ENCODE data around the gene JUND. TPM values are rescaled to one million over a fixed set of nuclear protein-coding genes. Genes with fewer than 3 reads are reported as not detected.

Gene JUND
- total and polyA plus RNA-seq, 2 of the 4 experiments (the other 2 are of a cell fraction): 14.2 to 77.2 TPM

- H2BK5ac ChIP-seq (ENCODE audit: low read depth, low read length, poor library complexity, severe bottlenecking): no peak overlapping the region
- WGBS, 2 experiments (ENCODE audit: extremely low coverage in 2 of 2, insufficient read length in 1 of 2): 78% methylated on average over 8 of the region's 21 CpGs; no CpG with 5 or more reads in 1 of the 2 experiments
- H4K8ac ChIP-seq (ENCODE audit: low read depth in 2 of 2, low read length in 2 of 2): no peak overlapping the region
- H4K91ac ChIP-seq (ENCODE audit: insufficient read depth, low read depth, low read length): no peak overlapping the region
- no peak for DNase-seq
- no peak overlapping the region for H3K27ac ChIP-seq (ENCODE audit: insufficient read depth, low read length)
- peaks cover 19% of the 10 kb centered on the region for H3K4me1 ChIP-seq (ENCODE audit: control insufficient read depth, insufficient read depth, low read length)
- no peak overlapping the region for H2BK15ac ChIP-seq (ENCODE audit: low read depth, low read length)
- no peak overlapping the region for H3K4ac ChIP-seq (ENCODE audit: low read depth, low read length)
- H2AK5ac ChIP-seq (ENCODE audit: low read depth, low read length): no peak overlapping the region
- H4K20me1 ChIP-seq (ENCODE audit: insufficient read depth, low read length): no peaks in the 10 kb centered on the region
- no peak overlapping the region for H2AFZ ChIP-seq (replicated peaks; ENCODE audit: low read length, poor library complexity)
- no peak for ATAC-seq (ENCODE audit: low read depth)
- H3K9ac ChIP-seq (ENCODE audit: low read depth, low read length): no peak overlapping the region
- dilution Hi-C loops (cut with HindIII; ENCODE audit: low sequenced_read_pairs, unreplicated experiment): no loop called here
- H3K36me3 ChIP-seq (ENCODE audit: control insufficient read depth, insufficient read depth, low read length): no peaks in the 10 kb centered on the region
- H2BK120ac ChIP-seq (ENCODE audit: low read depth, low read length): no peak overlapping the region
- H3K79me1 ChIP-seq (ENCODE audit: low read depth in 1 of 2, low read length in 2 of 2): peaks cover 0 to 16% of the 10 kb centered on the region in 2 experiments; a peak in 2 of 4 replicates
- CTCF ChIA-PET: no interaction called here
- no peaks in the 10 kb centered on the region for H3K27me3 ChIP-seq (ENCODE audit: control insufficient read depth, insufficient read depth, low read length)
- H2AK9ac ChIP-seq (replicated peaks; ENCODE audit: low read depth, low read length, poor library complexity): no peak overlapping the region
- H3K9me1 ChIP-seq (ENCODE audit: insufficient read depth, low read length): peaks cover 4% of the 10 kb centered on the region; the same call in 1 of the 2 replicates
- intact Hi-C loops (cut with micrococcal nuclease): no loop called here
- no TSS peak for BruUV-seq (replicated peaks)
- no peak overlapping the region for H3K4me3 ChIP-seq (ENCODE audit: insufficient read depth, low read depth, low read length)
- H3K9me3 ChIP-seq (ENCODE audit: control insufficient read depth, insufficient read depth, low read length): no peaks in the 10 kb centered on the region
- H4K5ac ChIP-seq (ENCODE audit: low read depth, low read length): no peak overlapping the region
- H3K14ac ChIP-seq (replicated peaks; ENCODE audit: low read depth, low read length): no peak overlapping the region
- in situ Hi-C loops (cut with MboI; ENCODE audit: low sequenced_read_pairs): no loop called here
- H3K18ac ChIP-seq (ENCODE audit: low read depth, low read length): no peak overlapping the region
- no peak overlapping the region for H3K23ac ChIP-seq (ENCODE audit: low read depth, low read length)
- no peak for TF ChIP-seq MAZ (IDR thresholded peaks at IDR 0.05; ENCODE audit: borderline replicate concordance, low read depth, low read length)
- TF ChIP-seq CHD1 (IDR thresholded peaks at IDR 0.05; ENCODE audit: low read depth, low read length): no peak
- no peak for TF ChIP-seq USF2 (IDR thresholded peaks at IDR 0.05; ENCODE audit: low read depth, low read length)
- TF ChIP-seq ELK1 (IDR thresholded peaks at IDR 0.05; ENCODE audit: borderline replicate concordance, low read depth, low read length): no peak
- no peak for TF ChIP-seq BHLHE40 (IDR thresholded peaks at IDR 0.05; ENCODE audit: low read depth, low read length)
- TF ChIP-seq CEBPB (IDR thresholded peaks at IDR 0.05; ENCODE audit: low read depth, low read length): no peak
- no peak for TF ChIP-seq MAFK (IDR thresholded peaks at IDR 0.05; ENCODE audit: low read depth, low read length)
- TF ChIP-seq FOS (IDR thresholded peaks at IDR 0.05; ENCODE audit: low read depth, low read length): no peak
- no peak for TF ChIP-seq RFX5 (IDR thresholded peaks at IDR 0.05; ENCODE audit: low read depth, low read length)
- no peak for TF ChIP-seq POLR2A (IDR thresholded peaks at IDR 0.05; ENCODE audit: low read depth, low read length)
- TF ChIP-seq MXI1 (IDR thresholded peaks at IDR 0.05; ENCODE audit: borderline replicate concordance, low read depth, low read length): no peak
- TF ChIP-seq RAD21 (IDR thresholded peaks at IDR 0.05; ENCODE audit: low read length): no peak
- no peak for TF ChIP-seq RCOR1 (IDR thresholded peaks at IDR 0.05; ENCODE audit: insufficient replicate concordance, low read length)
- TF ChIP-seq SMC3 (IDR thresholded peaks at IDR 0.05; ENCODE audit: low read depth, low read length): no peak
- TF ChIP-seq CTCF (conservative IDR thresholded peaks at IDR 0.05; ENCODE audit: low read depth, low read length): no peak
- H3K56ac ChIP-seq (ENCODE audit: extremely low read depth, insufficient read depth, low read length): no peak overlapping the region
- POLR2A ChIA-PET (ENCODE audit: unreplicated experiment): no interaction called here
- H2BK20ac ChIP-seq (ENCODE audit: low read depth, low read length): no peak overlapping the region
- no peak overlapping the region for H3K4me2 ChIP-seq (ENCODE audit: low read depth, low read length)
These were observed 5.7 kb upstream of the JUND start for GRCh38 chr19:18286973-18287635.
